Glomerular visceral epithelial cell (primary cell): ENCODE measurements around the gene EXTL2.
"Not testable (repeated sequence)": the region's sequence is repeated elsewhere in the genome, so short reads cannot be mapped to it uniquely, and the experiment has no call there.

Experiments
- DNase-seq: peaks from one replicate; pipeline ENCODE4 v3.0.0-alpha.2; 2016; ENCODE audit errors: extremely low spot score

Gene EXTL2

GRCh38 chr1:100860397-100860991, 34.1 kb downstream of the EXTL2 start:
- DNase-seq, result no peak

- DNase-seq, result not testable (repeated sequence)
These were observed 39.5 kb downstream of the EXTL2 start for GRCh38 chr1:100855116-100855515.

- DNase-seq, result no peak
These were observed 41.7 kb downstream of the EXTL2 start for GRCh38 chr1:100852976-100853375.

- no peak for DNase-seq
These were observed 42.9 kb downstream of the EXTL2 start for GRCh38 chr1:100851726-100852125.

GRCh38 chr1:100847361-100848082, 47.1 kb downstream of the EXTL2 start:
- DNase-seq, result no peak

GRCh38 chr1:100843160-100843559, 51.5 kb downstream of the EXTL2 start:
- DNase-seq, result not testable (repeated sequence)

- no peak for DNase-seq
These were observed 58.5 kb downstream of the EXTL2 start for GRCh38 chr1:100835866-100836842.

GRCh38 chr1:100834777-100835660, 59.6 kb downstream of the EXTL2 start:
- DNase-seq, result peak; percentile 4

GRCh38 chr1:100832694-100833428, 61.8 kb downstream of the EXTL2 start:
- no peak for DNase-seq

GRCh38 chr1:100825666-100826065, 69.0 kb downstream of the EXTL2 start:
- DNase-seq, result not testable (repeated sequence)
